ENCODE data around the gene ADGRG7. TPM values are rescaled to one million over a fixed set of nuclear protein-coding genes. Genes with fewer than 3 reads are reported as not detected.

The ADGRG7 gene
- total RNA-seq, 2 experiments from 2014 or later: not detected

- peak overlapping the region; percentile 60 for H3K27ac ChIP-seq (ENCODE audit: low read depth, low read length, poor library complexity, severe bottlenecking)
- no peak for TF ChIP-seq EZH2phosphoT487 (IDR thresholded peaks at IDR 0.05; ENCODE audit: borderline replicate concordance, low read depth, low read length)
- TF ChIP-seq CTCF (conservative IDR thresholded peaks at IDR 0.05; ENCODE audit: low read length): no peak
- no peaks in the 10 kb centered on the region for H3K9me2 ChIP-seq (ENCODE audit: insufficient read depth, low read length)
- H3K4me1 ChIP-seq (ENCODE audit: insufficient read depth, low read length, poor library complexity, severe bottlenecking): peaks cover 14% of the 10 kb centered on the region
- H4K20me1 ChIP-seq (ENCODE audit: insufficient read depth, low read length): peaks cover 13% of the 10 kb centered on the region; the same call in 1 of the 2 replicates
- H3K9me3 ChIP-seq (ENCODE audit: low read length): no peaks in the 10 kb centered on the region; the same call in 1 of the 2 replicates
- ChIA-PET CTCF (ENCODE audit: unreplicated experiment) (no interaction called here), POLR2A (interaction anchor here (0.7 to 3.0 kb wide), 4 partner anchors 11 to 691 kb away, joined by 3 to 12 read pairs (median 4); no protein-coding TSS in a partner anchor)
- peaks cover 33% of the 10 kb centered on the region for H3K36me3 ChIP-seq (ENCODE audit: insufficient read depth, low read length)
- H3K4me2 ChIP-seq (ENCODE audit: low read length): peak overlapping the region; percentile 92
- H3K4me3 ChIP-seq (ENCODE audit: low read depth, low read length, poor library complexity, severe bottlenecking): peak overlapping the region; percentile 91
- intact Hi-C loops (cut with micrococcal nuclease; ENCODE audit: unreplicated experiment): loop anchor here (5.0 to 10.0 kb wide), 2 partner anchors 308 to 375 kb away; partner anchors contain the start of genes LNP1, NIT2 and TOMM70
- BruUV-seq (replicated peaks): no TSS peak
- H3K79me2 ChIP-seq (ENCODE audit: insufficient read depth, low read depth, low read length): peaks cover 44% of the 10 kb centered on the region
- no peak overlapping the region for H2AFZ ChIP-seq (ENCODE audit: low read length)
- DNase-seq (ENCODE audit: low spot score): peak; percentile 38
Measured at GRCh38 chr3:100709842-100710260, 100.5 kb downstream of the ADGRG7 start.

- ChIA-PET CTCF (ENCODE audit: unreplicated experiment) (interaction anchor here (1.0 kb wide), 1 partner anchor 16 kb away, joined by 4 read pairs; no protein-coding TSS in a partner anchor), POLR2A (interaction anchor here (0.6 to 3.0 kb wide), 7 partner anchors 10 to 886 kb away, joined by 3 to 12 read pairs (median 3); no protein-coding TSS in a partner anchor)
- no peak overlapping the region for H2AFZ ChIP-seq (ENCODE audit: low read length)
- H3K9me3 ChIP-seq (ENCODE audit: low read length): no peaks in the 10 kb centered on the region; the same call in 1 of the 2 replicates
- peaks cover 38% of the 10 kb centered on the region for H3K36me3 ChIP-seq (ENCODE audit: insufficient read depth, low read length)
- BruUV-seq (replicated peaks): no TSS peak
- peak; percentile 44 for TF ChIP-seq CTCF (conservative IDR thresholded peaks at IDR 0.05; ENCODE audit: low read length)
- no peak for TF ChIP-seq EZH2phosphoT487 (IDR thresholded peaks at IDR 0.05; ENCODE audit: borderline replicate concordance, low read depth, low read length)
- peak overlapping the region; percentile 92 for H3K4me2 ChIP-seq (ENCODE audit: low read length)
- peak overlapping the region; percentile 91 for H3K4me3 ChIP-seq (ENCODE audit: low read depth, low read length, poor library complexity, severe bottlenecking)
- intact Hi-C loops (cut with micrococcal nuclease; ENCODE audit: unreplicated experiment): loop anchor here (5.0 kb wide), 1 partner anchor 308 kb away; the partner anchor contains the start of genes LNP1 and TOMM70
- peaks cover 50% of the 10 kb centered on the region for H3K79me2 ChIP-seq (ENCODE audit: insufficient read depth, low read depth, low read length)
- peaks cover 14% of the 10 kb centered on the region for H3K4me1 ChIP-seq (ENCODE audit: insufficient read depth, low read length, poor library complexity, severe bottlenecking)
- no peaks in the 10 kb centered on the region for H3K9me2 ChIP-seq (ENCODE audit: insufficient read depth, low read length)
- peak; percentile 48 for DNase-seq (ENCODE audit: low spot score)
- H4K20me1 ChIP-seq (ENCODE audit: insufficient read depth, low read length): peaks cover 13% of the 10 kb centered on the region; the same call in 1 of the 2 replicates
- peak overlapping the region; percentile 47 for H3K27ac ChIP-seq (ENCODE audit: low read depth, low read length, poor library complexity, severe bottlenecking)
Measured at GRCh38 chr3:100710261-100710968, 101.0 kb downstream of the ADGRG7 start.

Measured in OCI-LY7 (cell line).